IPS DF 6.9 (cell line): ENCODE results near the gene IRAK2.
"Not testable (repeated sequence)": the region's sequence is repeated elsewhere in the genome, so short reads cannot be mapped to it uniquely, and the experiment has no call there.

Source experiments
- DNase-seq: peaks from one replicate; pipeline ENCODE4 v3.0.0-alpha.2; 2013; ENCODE audit warnings: low read depth, low spot score
- H3K27ac ChIP-seq: one replicate; pipeline ENCODE4 v1.5.1; 2013; ENCODE audit warnings: low read length, control low read depth
- H3K27me3 ChIP-seq: 2 replicates; pipeline ENCODE4 v1.6.1; 2013; ENCODE audit warnings: mild to moderate bottlenecking, low read length; ENCODE audit not compliant: control insufficient read depth, insufficient read depth
- H3K36me3 ChIP-seq: 2 replicates; pipeline ENCODE4 v1.6.1; 2013; ENCODE audit warnings: low read length; ENCODE audit not compliant: control insufficient read depth, insufficient read depth
- H3K4me1 ChIP-seq: 2 replicates; pipeline ENCODE4 v1.6.1; 2013; ENCODE audit warnings: low read length; ENCODE audit not compliant: control insufficient read depth, insufficient read depth
- H3K4me3 ChIP-seq: 2 replicates; pipeline ENCODE4 v1.5.1; 2013; ENCODE audit warnings: mild to moderate bottlenecking, low read length
- H3K9me3 ChIP-seq: 2 replicates; pipeline ENCODE4 v1.6.1; 2013; ENCODE audit warnings: low read length, inconsistent platforms; ENCODE audit not compliant: control insufficient read depth, insufficient read depth
- WGBS: extraction: QIAGEN DNeasy Blood & Tissue Kit; methylation state at CpG from one replicate; pipeline ENCODE4 v1.1.7; 2013; ENCODE audit warnings: mixed read lengths, missing lambda C conversion rate; ENCODE audit not compliant: insufficient read length, insufficient coverage; 5-methylcytosine and 5-hydroxymethylcytosine counted together

IRAK2 gene

DNA sequence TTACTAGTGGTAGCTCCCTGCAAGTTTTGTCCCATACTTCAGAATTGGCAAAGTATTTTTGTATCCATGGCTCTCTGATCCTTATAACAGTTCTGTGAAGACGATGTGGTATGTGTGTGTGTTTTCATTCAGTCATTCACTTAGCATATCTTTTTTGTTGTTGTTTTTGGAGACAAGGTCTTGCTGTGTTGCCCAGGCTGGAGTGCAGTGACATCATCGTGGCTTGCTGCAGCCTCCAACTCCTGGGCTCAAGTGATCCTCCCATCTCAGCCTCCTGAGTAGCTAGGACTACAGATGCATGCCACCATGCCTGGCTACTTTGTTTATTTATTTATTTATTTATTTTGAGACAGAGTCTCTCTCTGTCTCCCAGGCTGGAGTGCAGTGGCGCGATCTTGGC is 11.4 kb downstream of the IRAK2 start:
- DNase-seq, H3K27me3 ChIP-seq, H3K27ac ChIP-seq, H3K4me1 ChIP-seq, H3K9me3 ChIP-seq, H3K4me3 ChIP-seq, H3K36me3 ChIP-seq: not testable (repeated sequence)
- WGBS: no CpG with 5 or more reads among the region's 4 CpGs

- H3K27ac ChIP-seq: no peak overlapping the region
- H3K27me3 ChIP-seq: no peaks in the 10 kb centered on the region; the same call in 1 of the 2 replicates
- H3K4me3 ChIP-seq: no peak overlapping the region
- no CpG with 5 or more reads among the region's 12 CpGs for WGBS
- H3K9me3 ChIP-seq: no peaks in the 10 kb centered on the region
- no peaks in the 10 kb centered on the region for H3K4me1 ChIP-seq
- H3K36me3 ChIP-seq: no peaks in the 10 kb centered on the region
- DNase-seq: no peak
Measured at GRCh38 chr3:10177737-10178136, 13.0 kb downstream of the IRAK2 start.

GRCh38 chr3:10178892-10179291 is 14.2 kb downstream of the IRAK2 start:
- no peaks in the 10 kb centered on the region for H3K9me3 ChIP-seq
- H3K36me3 ChIP-seq: no peaks in the 10 kb centered on the region
- no peak overlapping the region for H3K27ac ChIP-seq
- no peak overlapping the region for H3K4me3 ChIP-seq
- no peaks in the 10 kb centered on the region for H3K4me1 ChIP-seq
- no peaks in the 10 kb centered on the region; the same call in 1 of the 2 replicates for H3K27me3 ChIP-seq
- no peak for DNase-seq

DNA sequence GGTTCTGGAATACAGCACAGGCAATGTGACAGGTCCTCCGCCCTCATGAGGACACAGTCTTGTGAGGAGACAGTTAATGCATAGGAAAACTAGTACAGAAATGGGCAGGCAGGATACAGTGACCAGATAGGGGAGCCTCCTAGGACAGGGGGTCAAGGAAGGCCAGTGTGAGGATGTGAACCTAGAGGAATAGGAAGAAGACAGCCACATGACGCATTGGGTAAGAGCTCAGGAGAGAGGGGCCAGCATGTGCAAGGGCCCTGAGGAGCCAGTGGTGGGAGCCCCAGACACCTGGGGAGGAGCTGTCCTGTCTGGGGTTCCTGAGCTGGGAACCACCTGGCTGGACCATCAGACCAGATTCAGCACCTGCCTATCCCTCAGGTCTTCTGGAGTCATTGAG is 15.6 kb downstream of the IRAK2 start:
- DNase-seq: no peak
- Histone ChIP-seq H3K4me3 (no peak overlapping the region), H3K9me3 (no peaks in the 10 kb centered on the region), H3K4me1 (no peaks in the 10 kb centered on the region), H3K36me3 (no peaks in the 10 kb centered on the region), H3K27me3 (no peaks in the 10 kb centered on the region; the same call in 1 of the 2 replicates), H3K27ac (no peak overlapping the region)
- no CpG with 5 or more reads among the region's 2 CpGs for WGBS

DNA sequence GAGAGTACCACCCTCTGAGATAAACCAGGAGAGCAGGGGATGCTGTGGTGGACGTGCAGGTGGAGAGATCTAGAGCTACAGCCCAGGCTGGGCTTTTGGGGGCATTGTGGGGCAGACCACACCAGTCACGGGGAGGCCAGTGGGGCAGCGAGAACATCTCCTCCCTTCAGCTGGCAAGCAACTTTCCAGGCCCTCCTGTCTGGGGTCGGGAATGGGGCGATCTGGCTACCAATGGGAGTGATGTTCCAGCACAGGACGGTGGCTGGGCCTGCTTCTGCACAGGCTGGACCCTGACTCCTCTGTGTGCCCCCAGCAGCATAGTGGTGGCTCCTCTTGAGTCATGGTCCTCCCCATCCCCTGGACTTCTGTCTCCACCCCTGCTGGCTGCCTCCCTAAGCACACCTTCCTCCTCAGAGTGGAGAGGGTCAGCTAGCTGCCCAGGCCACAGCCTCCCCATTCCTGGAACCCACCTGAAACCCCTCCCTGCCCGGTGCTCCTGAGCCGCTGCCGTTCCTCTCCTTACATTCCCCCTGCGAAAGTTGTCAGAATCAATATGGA is 16.1 kb downstream of the IRAK2 start:
- Histone ChIP-seq H3K27me3 (no peaks in the 10 kb centered on the region; the same call in 1 of the 2 replicates), H3K4me1 (no peaks in the 10 kb centered on the region), H3K36me3 (no peaks in the 10 kb centered on the region), H3K9me3 (no peaks in the 10 kb centered on the region), H3K27ac (no peak overlapping the region), H3K4me3 (no peak overlapping the region)
- DNase-seq: no peak
- no CpG with 5 or more reads among the region's 10 CpGs for WGBS

GRCh38 chr3:10182950-10183349 is 18.2 kb downstream of the IRAK2 start:
- H3K27ac ChIP-seq: no peak overlapping the region
- no peaks in the 10 kb centered on the region for H3K4me1 ChIP-seq
- no peaks in the 10 kb centered on the region for H3K9me3 ChIP-seq
- no peak overlapping the region for H3K4me3 ChIP-seq
- no peaks in the 10 kb centered on the region for H3K36me3 ChIP-seq
- DNase-seq: no peak
- WGBS: no CpG with 5 or more reads among the region's 5 CpGs
- H3K27me3 ChIP-seq: no peaks in the 10 kb centered on the region; the same call in 1 of the 2 replicates

DNA sequence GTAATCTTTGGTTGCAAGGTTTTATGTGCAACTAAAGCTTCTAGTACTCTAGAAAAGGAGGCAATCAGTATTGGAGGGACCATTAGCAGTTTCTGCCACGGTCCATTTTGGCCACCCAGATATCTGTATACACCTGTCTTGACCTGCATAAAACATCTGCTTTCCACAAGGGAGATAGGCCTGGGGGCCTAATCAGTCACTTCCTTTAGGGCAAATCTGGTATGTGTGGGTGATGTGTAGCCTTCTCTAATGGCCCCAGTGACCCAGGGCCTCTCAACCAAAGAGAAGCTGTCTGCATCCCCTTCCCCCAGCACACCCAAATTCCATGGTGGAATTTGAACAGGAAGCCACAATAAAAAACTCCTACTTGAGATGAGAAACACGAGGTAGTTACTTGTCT is 19.5 kb downstream of the IRAK2 start:
- H3K27me3 ChIP-seq: no peaks in the 10 kb centered on the region; the same call in 1 of the 2 replicates
- no peak overlapping the region for H3K4me3 ChIP-seq
- no peaks in the 10 kb centered on the region for H3K4me1 ChIP-seq
- no peak for DNase-seq
- no peaks in the 10 kb centered on the region for H3K36me3 ChIP-seq
- no peak overlapping the region for H3K27ac ChIP-seq
- WGBS: no CpG with 5 or more reads among the region's 2 CpGs
- no peaks in the 10 kb centered on the region for H3K9me3 ChIP-seq

DNA sequence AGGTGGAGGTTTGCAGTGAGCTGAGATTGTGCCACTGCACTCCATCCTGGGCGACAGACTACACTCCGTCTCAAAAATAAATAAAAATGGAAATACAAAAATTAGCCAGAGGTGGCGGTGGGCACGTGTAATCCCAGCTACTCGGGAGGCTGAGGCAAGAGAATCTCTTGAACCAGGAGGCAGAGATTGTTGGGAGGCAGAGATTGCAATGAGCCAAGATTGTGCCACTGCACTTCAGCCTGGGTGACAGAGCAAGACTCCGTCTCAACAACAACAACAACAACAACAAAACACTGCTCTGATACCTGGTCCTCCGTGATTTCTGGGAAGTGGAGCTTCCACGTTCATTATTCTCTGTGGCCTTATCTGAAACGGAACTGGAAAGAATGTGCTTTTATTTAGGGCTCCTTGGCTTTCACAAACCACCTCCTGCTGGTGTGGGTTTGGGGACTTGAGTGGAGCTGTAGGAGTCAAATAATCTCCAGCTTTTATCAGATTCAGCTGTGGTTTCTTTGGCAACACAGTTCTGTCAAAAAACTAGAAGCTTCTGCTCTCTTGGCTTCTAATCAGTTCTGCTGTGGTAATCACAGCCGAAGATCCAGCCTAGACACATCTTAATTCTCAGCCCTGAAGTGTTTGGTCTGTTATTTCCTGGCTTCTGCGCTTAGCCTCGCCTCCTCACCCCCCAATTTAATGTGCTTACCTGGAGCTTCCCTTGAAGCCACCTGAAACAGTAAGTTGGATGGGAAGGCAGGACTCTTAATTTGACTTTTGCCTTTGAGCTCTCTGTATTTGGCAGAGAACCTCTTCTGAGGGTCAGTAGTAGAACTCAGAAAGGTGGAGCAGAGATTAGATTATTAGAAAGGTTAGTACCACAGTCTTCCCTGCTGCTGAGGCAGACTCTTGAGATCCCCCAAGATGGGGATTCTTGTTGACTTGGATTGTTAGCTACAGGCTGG is 21.4 kb downstream of the IRAK2 start:
- Histone ChIP-seq H3K4me1 (no peaks in the 10 kb centered on the region), H3K27ac (no peak overlapping the region), H3K27me3 (no peaks in the 10 kb centered on the region), H3K9me3 (no peaks in the 10 kb centered on the region), H3K4me3 (no peak overlapping the region), H3K36me3 (no peaks in the 10 kb centered on the region)
- no CpG with 5 or more reads among the region's 12 CpGs for WGBS
- no peak for DNase-seq

DNA sequence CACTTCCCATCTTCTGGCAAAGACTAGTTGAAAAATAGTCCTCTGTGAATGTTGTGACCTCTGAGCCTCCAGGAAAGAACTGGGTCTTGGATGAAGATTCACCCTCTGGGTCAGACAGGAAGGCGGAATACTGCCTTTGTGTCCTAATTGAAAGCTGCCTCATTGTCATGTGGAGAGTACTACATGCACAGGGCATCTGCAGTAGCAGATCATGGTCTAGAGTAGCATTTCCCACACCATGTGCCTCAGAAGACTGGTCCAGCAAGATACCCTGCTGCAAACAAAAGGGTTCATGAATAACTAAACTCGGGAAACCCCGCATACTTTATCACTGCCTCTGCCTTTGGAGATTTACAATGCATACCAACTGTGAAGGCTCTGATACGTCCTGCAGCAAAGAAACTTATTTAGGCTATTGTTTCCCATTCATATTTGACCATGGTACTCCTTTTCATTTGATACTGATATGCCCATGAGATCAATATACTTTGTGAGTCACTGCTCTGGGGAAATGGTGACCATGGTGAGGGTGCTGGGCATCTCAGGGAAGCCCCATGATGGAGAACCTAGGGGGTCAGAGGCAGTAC is 22.7 kb downstream of the IRAK2 start:
- H3K27ac ChIP-seq: no peak overlapping the region
- WGBS: no CpG with 5 or more reads among the region's 4 CpGs

GRCh38 chr3:10187944-10188343 is 23.2 kb downstream of the IRAK2 start:
- Histone ChIP-seq H3K9me3 (no peaks in the 10 kb centered on the region), H3K4me1 (no peaks in the 10 kb centered on the region), H3K27ac (no peak overlapping the region), H3K27me3 (no peaks in the 10 kb centered on the region), H3K4me3 (no peak overlapping the region), H3K36me3 (no peaks in the 10 kb centered on the region)
- DNase-seq: no peak
- WGBS: no CpG with 5 or more reads among the region's 2 CpGs

More for the DNA sequence above, 22.7 kb downstream of the IRAK2 start:
- no peaks in the 10 kb centered on the region for H3K27me3 ChIP-seq
- no peaks in the 10 kb centered on the region for H3K4me1 ChIP-seq
- H3K4me3 ChIP-seq: no peak overlapping the region
- DNase-seq: no peak
- H3K36me3 ChIP-seq: no peaks in the 10 kb centered on the region
- H3K9me3 ChIP-seq: no peaks in the 10 kb centered on the region
